Measurements from ENCODE around the gene STAT5B. TPM values are rescaled to one million over a fixed set of nuclear protein-coding genes. Genes with fewer than 3 reads are reported as not detected.
"Not testable (repeated sequence)": the region's sequence is repeated elsewhere in the genome, so short reads cannot be mapped to it uniquely, and the experiment has no call there.

The STAT5B gene
- total RNA-seq, 2 experiments from 2014 or later = 185 to 192 TPM

DNA sequence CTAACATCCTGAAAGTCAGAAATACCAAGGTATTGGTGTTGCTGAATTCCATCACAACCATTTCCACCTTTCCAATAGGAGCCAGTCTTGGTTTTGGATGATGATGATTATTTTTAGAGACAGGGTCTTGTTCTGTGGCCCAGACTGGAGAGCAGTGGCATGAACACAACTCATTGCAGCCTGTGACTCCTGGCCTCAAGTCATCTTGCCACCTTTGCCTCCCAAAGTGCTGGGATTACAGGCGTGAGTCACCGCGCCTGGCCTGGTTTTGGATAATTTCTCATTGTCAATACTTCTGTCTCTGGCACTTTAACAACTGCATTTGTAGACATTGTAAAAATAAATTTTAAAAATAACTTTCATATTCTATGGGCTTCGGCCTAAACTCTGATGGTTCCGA is 22.6 kb downstream of the STAT5B start:
- intact Hi-C loops (cut with micrococcal nuclease) = no loop called here
- CTCF ChIA-PET = interaction anchor here (1.1 kb wide), 1 partner anchor 31 kb away, joined by 5 read pairs; no protein-coding TSS in a partner anchor
- Mint-ChIP-seq H3K4me1 (ENCODE audit: low read depth) (peaks cover 74% of the 10 kb centered on the region), H3K27me3 (ENCODE audit: low read depth) (no peaks in the 10 kb centered on the region), H3K27ac (peak overlapping the region; percentile 91), H3K36me3 (ENCODE audit: low read depth) (peaks cover 6% of the 10 kb centered on the region), H3K9me3 (no peaks in the 10 kb centered on the region), H3K4me3 (no peak overlapping the region)
- peak; percentile 49 for DNase-seq

DNA sequence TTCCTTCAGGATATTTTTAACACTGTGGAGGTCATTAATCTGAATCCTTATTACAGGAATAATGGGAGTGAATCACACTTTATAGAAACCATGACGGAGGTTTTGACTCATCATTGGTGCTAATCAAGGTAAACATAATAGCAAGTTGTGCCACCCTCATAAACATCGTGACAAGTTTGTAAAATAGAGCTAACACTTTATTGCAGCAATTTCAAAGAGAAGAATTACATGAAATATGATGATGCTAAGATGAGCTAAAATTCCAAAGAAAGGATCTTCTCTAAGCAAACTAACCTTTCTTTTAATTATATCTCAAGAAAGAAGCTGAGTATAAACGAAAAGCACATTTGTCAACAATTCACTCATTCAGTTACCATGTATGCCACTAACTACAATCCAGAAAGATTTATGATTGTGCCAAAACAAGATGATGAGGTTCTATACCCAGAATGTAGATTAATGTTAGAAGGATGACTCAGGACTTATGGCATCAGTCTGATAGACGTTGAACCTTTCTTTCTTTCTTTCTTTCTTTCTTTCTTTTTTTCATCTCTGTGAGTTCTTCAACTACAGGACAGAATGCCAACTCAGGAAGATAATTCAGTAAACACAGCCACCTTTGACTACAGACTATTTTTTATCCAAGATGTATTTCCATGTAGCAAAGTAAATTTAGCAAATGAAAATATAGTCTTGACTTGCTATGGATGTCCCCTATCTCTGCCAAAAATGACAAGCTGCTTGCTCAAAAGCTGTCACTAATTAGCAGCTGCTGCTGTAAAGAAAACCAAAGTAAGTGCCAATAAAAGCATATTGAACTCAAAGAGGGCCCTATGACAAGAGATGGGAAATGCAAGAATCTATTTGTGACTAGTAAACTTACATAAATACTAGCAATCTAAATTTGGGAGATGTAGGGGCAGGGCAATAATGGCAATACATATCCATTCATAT is 23.3 kb downstream of the STAT5B start:
- Mint-ChIP-seq H3K4me1 (ENCODE audit: low read depth) (peaks cover 76% of the 10 kb centered on the region), H3K36me3 (ENCODE audit: low read depth) (peaks cover 6% of the 10 kb centered on the region)
- intact Hi-C loops (cut with micrococcal nuclease) = no loop called here

DNA sequence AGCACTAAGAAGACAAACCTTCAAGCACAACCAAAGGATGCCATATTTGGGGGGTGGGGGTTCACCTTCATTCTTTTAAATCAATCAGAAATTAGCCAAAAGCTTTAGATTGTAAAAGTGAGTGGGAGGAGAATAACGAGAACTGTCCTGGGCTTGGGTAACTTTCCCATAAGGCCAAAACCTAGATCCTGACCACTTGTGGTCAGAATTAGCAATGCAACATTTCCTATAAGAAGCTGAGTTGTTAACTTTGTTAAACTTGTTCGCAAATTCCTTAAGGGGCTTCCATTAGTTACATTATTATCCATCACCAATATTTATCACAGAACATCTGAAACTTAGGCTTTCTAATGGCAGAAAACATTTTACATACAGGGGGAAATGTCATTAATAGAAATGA is 25.1 kb downstream of the STAT5B start:
- Mint-ChIP-seq H3K36me3 (ENCODE audit: low read depth) (peaks cover 12% of the 10 kb centered on the region), H3K4me1 (ENCODE audit: low read depth) (peaks cover 80% of the 10 kb centered on the region), H3K27me3 (ENCODE audit: low read depth) (no peaks in the 10 kb centered on the region), H3K27ac (peak overlapping the region; percentile 97), H3K4me3 (no peak overlapping the region), H3K9me3 (peaks cover 3% of the 10 kb centered on the region)
- intact Hi-C loops (cut with micrococcal nuclease) = no loop called here
- CTCF ChIA-PET = interaction anchor here (2.4 to 6.7 kb wide), 2 partner anchors 20 to 29 kb away, joined by 12 to 46 read pairs; no protein-coding TSS in a partner anchor
- DNase-seq = no peak

More for the DNA sequence above, 23.3 kb downstream of the STAT5B start:
- CTCF ChIA-PET = interaction anchor here (0.9 to 6.7 kb wide), 2 partner anchors 19 to 28 kb away, joined by 3 to 46 read pairs; no protein-coding TSS in a partner anchor
- Mint-ChIP-seq H3K27me3 (ENCODE audit: low read depth) (no peaks in the 10 kb centered on the region), H3K9me3 (no peaks in the 10 kb centered on the region), H3K27ac (peak overlapping the region; percentile 91), H3K4me3 (peak overlapping the region; percentile 13)
- DNase-seq = no peak

DNA sequence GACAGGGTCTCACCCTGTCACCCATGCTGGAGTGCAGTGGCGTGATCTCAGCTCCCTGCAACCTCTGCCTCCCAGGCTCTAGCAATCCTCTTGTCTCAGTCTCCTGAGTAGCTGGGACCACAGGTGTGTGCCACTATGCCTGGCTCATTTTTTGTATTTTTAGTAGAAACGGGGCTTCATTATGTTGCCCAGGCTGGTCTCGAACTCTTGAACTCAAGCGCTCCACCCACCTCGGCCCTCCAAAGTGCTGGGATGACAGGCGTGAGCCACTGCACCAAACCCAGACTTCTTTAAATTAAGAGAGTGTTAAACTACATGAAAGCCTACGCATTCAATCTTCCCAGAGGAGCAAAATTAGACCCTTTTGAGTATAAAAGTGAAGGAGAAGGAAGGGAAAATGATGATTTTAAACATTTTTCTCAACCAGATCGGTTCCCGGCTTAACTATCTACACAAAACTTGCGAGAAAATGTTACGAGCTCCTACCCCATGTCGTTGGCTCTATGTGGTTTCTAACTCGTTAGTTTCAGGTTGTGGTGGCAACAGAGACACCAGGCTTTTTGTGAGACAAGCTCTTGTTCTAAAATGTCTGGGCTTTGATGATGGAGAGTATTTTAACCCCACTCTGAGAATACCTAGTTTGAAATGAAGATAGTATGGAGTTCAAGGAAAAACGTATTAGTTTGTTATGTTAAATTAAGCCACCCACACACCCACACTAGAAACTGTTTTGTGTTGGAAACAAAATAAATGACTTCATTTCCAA is 26.3 kb downstream of the STAT5B start:
- Mint-ChIP-seq H3K4me3 (peak overlapping the region; percentile 74), H3K27ac (peak overlapping the region; percentile 97), H3K27me3 (ENCODE audit: low read depth) (no peaks in the 10 kb centered on the region), H3K9me3 (peaks cover 3% of the 10 kb centered on the region), H3K36me3 (ENCODE audit: low read depth) (peaks cover 11% of the 10 kb centered on the region), H3K4me1 (ENCODE audit: low read depth) (peaks cover 72% of the 10 kb centered on the region)
- intact Hi-C loops (cut with micrococcal nuclease) = loop anchor here (2.0 to 5.0 kb wide), 2 partner anchors 129 to 427 kb away; partner anchors contain the start of gene PLEKHH3
- CTCF ChIA-PET = interaction anchor here (0.5 to 6.7 kb wide), 5 partner anchors 22 to 111 kb away, joined by 3 to 46 read pairs (median 3); no protein-coding TSS in a partner anchor
- peak; percentile 77 for DNase-seq

DNA sequence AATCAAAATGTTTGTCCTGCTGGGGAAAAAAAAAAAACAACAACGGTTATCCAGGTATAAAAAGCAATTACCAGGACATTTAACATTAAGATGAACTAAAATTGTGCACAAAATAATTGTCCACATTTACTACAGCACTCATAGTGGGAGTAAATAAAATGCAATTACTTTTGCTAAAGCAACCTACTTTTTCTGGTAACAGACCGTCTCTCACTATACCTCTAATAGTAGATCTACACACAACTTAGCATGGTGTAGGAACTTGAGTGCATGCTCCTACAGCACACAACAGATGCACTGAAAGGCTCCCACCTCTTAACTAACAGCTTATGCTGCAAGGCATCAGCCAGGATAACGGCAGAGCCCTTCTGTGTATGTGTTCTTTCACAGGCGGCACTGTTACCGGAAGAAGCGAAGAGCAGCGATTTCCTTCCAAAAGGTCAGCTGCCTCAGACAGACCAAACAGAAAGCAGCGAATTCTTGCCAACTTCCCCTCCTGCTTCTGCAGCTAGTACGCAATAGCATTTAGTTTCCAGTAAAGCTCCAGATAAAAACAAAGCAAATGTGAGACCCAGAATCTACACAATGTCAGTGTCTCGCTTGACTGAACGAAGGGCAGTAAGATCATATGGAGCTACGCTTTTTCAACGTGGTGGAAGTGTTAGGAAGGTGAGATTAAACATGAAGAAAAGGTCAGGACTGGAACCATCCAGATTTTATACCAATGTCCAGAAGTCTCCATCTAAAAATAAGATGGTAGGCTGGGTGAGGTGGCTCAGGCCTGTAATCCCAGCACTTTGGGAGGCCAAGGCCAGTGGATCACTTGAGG is 27.6 kb downstream of the STAT5B start:
- Mint-ChIP-seq H3K4me3 (peak overlapping the region; percentile 74), H3K27me3 (ENCODE audit: low read depth) (no peaks in the 10 kb centered on the region), H3K9me3 (peaks cover 3% of the 10 kb centered on the region), H3K36me3 (ENCODE audit: low read depth) (peaks cover 11% of the 10 kb centered on the region), H3K27ac (peak overlapping the region; percentile 97), H3K4me1 (ENCODE audit: low read depth) (peaks cover 71% of the 10 kb centered on the region)
- intact Hi-C loops (cut with micrococcal nuclease) = loop anchor here (1.0 to 5.0 kb wide), 8 partner anchors 23 to 429 kb away; partner anchors contain the start of genes PLEKHH3 and STAT3
- CTCF ChIA-PET = interaction anchor here (0.6 to 6.7 kb wide), 8 partner anchors 23 to 443 kb away, joined by 3 to 46 read pairs (median 4); no protein-coding TSS in a partner anchor
- peak; percentile 92 for DNase-seq

DNA sequence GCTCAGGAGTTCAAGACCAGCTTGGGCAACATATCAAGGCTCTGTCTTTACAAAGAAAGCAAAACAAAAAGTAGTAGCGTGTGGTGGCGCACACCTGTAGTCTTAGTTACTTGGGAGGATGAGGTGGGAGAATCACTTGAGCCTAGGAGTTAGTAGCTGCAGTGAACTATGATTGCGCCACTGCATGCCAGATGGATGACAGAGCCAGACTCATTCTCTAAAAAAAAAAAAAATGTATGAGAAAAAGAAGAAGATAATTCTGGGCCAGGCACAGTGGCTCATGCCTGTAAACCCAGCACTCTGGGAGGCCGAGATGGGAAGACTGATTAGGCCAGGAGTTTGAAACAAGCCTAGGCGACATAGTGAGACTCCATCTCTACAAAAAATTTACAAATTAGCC is 28.5 kb downstream of the STAT5B start:
- CTCF ChIA-PET = interaction anchor here (0.6 to 6.7 kb wide), 8 partner anchors 21 to 444 kb away, joined by 3 to 46 read pairs (median 4); no protein-coding TSS in a partner anchor
- peaks cover 3% of the 10 kb centered on the region for H3K9me3 Mint-ChIP-seq
- peak overlapping the region; percentile 45 for H3K4me3 Mint-ChIP-seq
- H3K4me1 Mint-ChIP-seq (ENCODE audit: low read depth) = peaks cover 67% of the 10 kb centered on the region
- intact Hi-C loops (cut with micrococcal nuclease) = loop anchor here (1.0 to 5.0 kb wide), 8 partner anchors 24 to 430 kb away; partner anchors contain the start of genes PLEKHH3 and STAT3
- no peaks in the 10 kb centered on the region for H3K27me3 Mint-ChIP-seq (ENCODE audit: low read depth)
- peaks cover 11% of the 10 kb centered on the region for H3K36me3 Mint-ChIP-seq (ENCODE audit: low read depth)
- H3K27ac Mint-ChIP-seq = peak overlapping the region; percentile 97
- peak; percentile 30 for DNase-seq

DNA sequence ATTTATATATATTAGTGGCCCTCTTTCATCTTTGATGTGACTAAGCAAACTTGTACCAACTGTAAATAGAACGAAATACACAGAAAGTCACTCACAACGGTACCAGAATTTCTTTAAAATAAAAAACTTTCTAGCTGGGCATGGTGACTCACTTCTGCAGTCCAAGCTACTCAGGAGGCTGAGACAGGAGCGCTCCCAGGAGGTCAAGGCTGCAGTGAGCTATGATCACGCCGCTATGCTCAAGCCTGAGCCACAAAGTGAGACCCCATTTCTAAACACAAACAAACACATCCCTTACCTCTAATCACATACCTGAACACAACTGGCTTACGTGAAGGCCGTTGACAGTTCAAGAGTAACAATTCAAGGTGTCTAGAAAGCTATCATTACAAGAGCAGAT is 29.7 kb downstream of the STAT5B start:
- H3K27ac Mint-ChIP-seq = peak overlapping the region; percentile 97
- peak overlapping the region; percentile 54 for H3K4me3 Mint-ChIP-seq
- intact Hi-C loops (cut with micrococcal nuclease) = loop anchor here (5.0 kb wide), 1 partner anchor 431 kb away; the partner anchor contains the start of gene PLEKHH3
- H3K4me1 Mint-ChIP-seq (ENCODE audit: low read depth) = peaks cover 66% of the 10 kb centered on the region
- CTCF ChIA-PET = interaction anchor here (0.6 to 6.7 kb wide), 7 partner anchors 24 to 571 kb away, joined by 3 to 46 read pairs (median 5); no protein-coding TSS in a partner anchor
- peaks cover 3% of the 10 kb centered on the region for H3K9me3 Mint-ChIP-seq
- no peaks in the 10 kb centered on the region for H3K27me3 Mint-ChIP-seq (ENCODE audit: low read depth)
- H3K36me3 Mint-ChIP-seq (ENCODE audit: low read depth) = peaks cover 11% of the 10 kb centered on the region
- DNase-seq = peak; percentile 41

DNA sequence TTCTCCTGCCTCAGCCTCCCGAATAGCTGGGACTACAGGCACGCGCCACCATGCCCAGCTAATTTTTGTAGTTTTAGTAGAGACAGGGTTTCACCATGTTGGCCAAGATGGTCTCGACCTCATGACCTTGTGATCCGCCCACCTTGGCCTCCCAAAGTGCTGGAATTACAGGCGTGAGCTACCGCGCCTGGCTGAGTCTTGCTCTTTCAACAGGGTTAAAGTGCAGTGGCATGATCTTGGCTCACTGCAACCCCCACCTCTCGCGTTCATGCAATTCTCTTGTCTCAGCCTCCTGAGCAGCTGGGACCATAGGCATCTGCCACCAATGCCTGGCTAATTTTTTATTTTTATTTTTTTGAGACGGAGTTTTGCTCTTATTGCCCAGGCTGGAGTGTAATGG is 31.0 kb downstream of the STAT5B start:
- Mint-ChIP-seq H3K36me3 (ENCODE audit: low read depth) (peaks cover 11% of the 10 kb centered on the region), H3K4me1 (ENCODE audit: low read depth) (peaks cover 61% of the 10 kb centered on the region)
- DNase-seq; H3K4me3 Mint-ChIP-seq; H3K27me3 Mint-ChIP-seq (ENCODE audit: low read depth); H3K27ac Mint-ChIP-seq; H3K9me3 Mint-ChIP-seq: not testable (repeated sequence)
- intact Hi-C loops (cut with micrococcal nuclease) = loop anchor here (5.0 kb wide), 1 partner anchor 432 kb away; the partner anchor contains the start of gene PLEKHH3
- CTCF ChIA-PET = interaction anchor here (1.5 kb wide), 1 partner anchor 10 kb away, joined by 3 read pairs; no protein-coding TSS in a partner anchor

DNA sequence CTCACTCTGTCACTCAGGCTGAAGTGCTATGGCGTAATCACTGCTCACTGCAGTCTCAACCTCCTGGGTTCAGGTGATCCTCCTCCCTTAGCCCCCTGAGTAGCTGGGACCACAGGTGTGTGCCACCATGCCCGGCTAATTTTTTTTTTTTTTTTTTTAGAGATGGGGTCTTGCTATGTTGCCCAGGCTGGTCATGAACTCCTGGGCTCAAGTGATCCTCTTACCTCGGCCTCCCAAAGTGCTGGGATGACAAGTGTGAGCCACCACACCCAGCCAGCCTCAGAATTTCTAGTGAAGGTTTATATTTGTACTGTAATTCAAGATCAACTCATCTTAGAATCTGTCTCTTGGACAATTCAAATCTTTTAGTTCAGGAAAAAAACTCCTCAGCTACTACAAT is 32.1 kb downstream of the STAT5B start:
- H3K27ac Mint-ChIP-seq; H3K27me3 Mint-ChIP-seq (ENCODE audit: low read depth): not testable (repeated sequence)
- H3K4me1 Mint-ChIP-seq (ENCODE audit: low read depth) = peaks cover 58% of the 10 kb centered on the region

DNA sequence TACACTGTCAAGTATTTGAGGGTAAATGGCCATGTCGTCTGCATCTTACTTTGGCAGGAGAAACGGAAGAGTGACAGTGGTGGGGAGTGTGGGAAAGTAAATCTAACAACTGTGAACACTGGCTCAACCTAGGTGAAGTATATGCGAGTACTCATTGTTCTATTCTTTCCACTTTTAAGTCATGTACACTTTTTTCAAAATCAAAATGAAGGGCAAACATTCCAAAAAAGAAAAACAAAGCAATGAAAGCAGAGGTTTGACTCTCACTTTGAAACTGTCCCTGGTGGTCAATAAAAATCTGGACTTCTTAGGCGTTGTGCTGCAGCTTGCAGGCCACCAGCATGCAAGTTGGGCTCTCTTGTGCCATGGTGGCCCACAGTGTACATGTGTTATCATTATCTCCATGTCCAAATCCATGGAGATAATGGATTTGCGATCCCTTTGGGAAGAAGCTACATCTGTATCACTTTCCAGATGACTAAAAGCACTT is 32.7 kb downstream of the STAT5B start:
- intact Hi-C loops (cut with micrococcal nuclease) = no loop called here
- no peak overlapping the region for H3K4me3 Mint-ChIP-seq
- H3K27ac Mint-ChIP-seq = peak overlapping the region; percentile 32
- no peak for DNase-seq
- CTCF ChIA-PET = interaction anchor here (0.6 to 1.7 kb wide), 6 partner anchors 9 to 483 kb away, joined by 3 to 6 read pairs (median 4); no protein-coding TSS in a partner anchor
- peaks cover 3% of the 10 kb centered on the region for H3K9me3 Mint-ChIP-seq
- H3K36me3 Mint-ChIP-seq (ENCODE audit: low read depth) = peaks cover 9% of the 10 kb centered on the region
- H3K27me3 Mint-ChIP-seq (ENCODE audit: low read depth) = no peaks in the 10 kb centered on the region
- peaks cover 55% of the 10 kb centered on the region for H3K4me1 Mint-ChIP-seq (ENCODE audit: low read depth)

More for the DNA sequence above, 32.1 kb downstream of the STAT5B start:
- intact Hi-C loops (cut with micrococcal nuclease); H3K9me3 Mint-ChIP-seq; DNase-seq; H3K4me3 Mint-ChIP-seq: not testable (repeated sequence)
- CTCF ChIA-PET = interaction anchor here (0.6 to 1.7 kb wide), 5 partner anchors 9 to 178 kb away, joined by 3 to 6 read pairs (median 4); no protein-coding TSS in a partner anchor
- peaks cover 11% of the 10 kb centered on the region for H3K36me3 Mint-ChIP-seq (ENCODE audit: low read depth)

DNA sequence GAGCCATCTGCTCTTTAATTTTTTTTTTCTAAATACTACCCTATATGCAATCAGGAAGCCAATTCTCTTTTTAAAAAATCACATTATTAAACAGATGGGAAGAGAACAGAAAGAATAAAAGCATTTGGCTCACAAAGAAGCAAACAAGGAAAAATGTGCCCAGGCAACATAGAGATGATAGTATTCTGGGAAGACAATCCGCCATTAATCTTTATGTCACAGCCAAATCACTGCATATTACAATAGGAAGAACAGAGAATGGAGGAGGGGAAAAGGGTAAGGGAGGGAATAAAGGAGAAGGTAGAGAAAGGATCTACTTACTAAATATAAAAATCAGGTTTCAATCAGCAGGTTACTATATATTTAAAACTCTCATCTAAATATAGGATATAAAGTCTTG is 34.3 kb downstream of the STAT5B start:
- H3K4me1 Mint-ChIP-seq (ENCODE audit: low read depth) = peaks cover 43% of the 10 kb centered on the region
- no peaks in the 10 kb centered on the region for H3K9me3 Mint-ChIP-seq
- H3K36me3 Mint-ChIP-seq (ENCODE audit: low read depth) = peaks cover 3% of the 10 kb centered on the region
- no peak overlapping the region for H3K27ac Mint-ChIP-seq
- CTCF ChIA-PET = no interaction called here
- no peak overlapping the region for H3K4me3 Mint-ChIP-seq
- H3K27me3 Mint-ChIP-seq (ENCODE audit: low read depth) = no peaks in the 10 kb centered on the region
- intact Hi-C loops (cut with micrococcal nuclease) = no loop called here
- DNase-seq = no peak

Data from activated naive CD4-positive, alpha-beta T cell treated with anti-CD3 and anti-CD28 coated beads for 36 hours (primary cell).